HG03045 (cell line): ENCODE data around the gene OR1D2.
"Not testable (repeated sequence)": the region's sequence is repeated elsewhere in the genome, so short reads cannot be mapped to it uniquely, and the experiment has no call there.

Experiments used
- ATAC-seq: cut with Tn5 transposase; IDR thresholded peaks from one replicate; pipeline ENCODE4 v1.9.1; 2021; ENCODE audit warnings: mild to moderate bottlenecking, moderate library complexity; ENCODE audit not compliant: unreplicated experiment

The OR1D2 gene, protein sequence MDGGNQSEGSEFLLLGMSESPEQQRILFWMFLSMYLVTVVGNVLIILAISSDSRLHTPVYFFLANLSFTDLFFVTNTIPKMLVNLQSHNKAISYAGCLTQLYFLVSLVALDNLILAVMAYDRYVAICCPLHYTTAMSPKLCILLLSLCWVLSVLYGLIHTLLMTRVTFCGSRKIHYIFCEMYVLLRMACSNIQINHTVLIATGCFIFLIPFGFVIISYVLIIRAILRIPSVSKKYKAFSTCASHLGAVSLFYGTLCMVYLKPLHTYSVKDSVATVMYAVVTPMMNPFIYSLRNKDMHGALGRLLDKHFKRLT

DNA sequence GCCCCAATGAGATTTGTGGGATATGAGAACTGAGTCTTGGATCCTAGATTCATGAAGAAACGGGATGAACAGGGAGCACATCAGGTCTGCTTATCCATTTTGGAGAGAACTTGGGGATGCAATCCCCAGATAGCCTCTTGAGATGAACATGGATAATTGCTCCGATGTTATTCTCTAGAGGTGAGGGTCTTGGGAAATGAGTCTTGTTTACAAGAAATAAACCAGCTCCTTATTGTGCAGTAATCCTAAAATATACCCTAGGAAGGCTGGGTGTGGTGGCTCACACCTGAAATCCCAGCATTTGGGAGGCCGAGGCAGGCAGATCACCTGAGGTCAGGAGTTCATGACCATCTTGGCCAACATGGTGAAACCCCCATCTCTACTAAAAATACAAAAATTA is at the start of gene OR1D2:
Gene OR1D2 (minus strand): TSS at position 101 of the 400 bp plus-strand sequence. CDS start 11,426 bp downstream, outside the sequence.
- no peak for ATAC-seq

DNA sequence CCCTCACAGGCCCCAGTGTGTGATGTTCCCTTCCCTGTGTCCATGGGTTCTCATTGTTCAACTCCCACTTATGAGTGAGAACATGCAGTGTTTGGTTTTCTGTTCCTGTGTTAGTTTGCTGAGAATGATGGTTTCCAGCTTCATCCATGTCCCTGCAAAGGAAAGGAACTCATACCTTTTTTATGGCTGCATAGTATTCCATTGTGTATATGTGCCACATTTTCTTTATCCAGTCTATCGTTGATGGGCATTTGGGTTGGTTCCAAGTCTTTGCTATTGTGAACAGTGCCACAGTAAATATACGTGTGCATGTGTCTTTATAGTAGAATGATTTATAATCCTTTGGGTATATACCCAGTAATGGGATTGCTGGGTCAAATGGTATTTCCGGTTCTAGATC is 33.3 kb upstream of the OR1D2 start:
- ATAC-seq = not testable (repeated sequence)

DNA sequence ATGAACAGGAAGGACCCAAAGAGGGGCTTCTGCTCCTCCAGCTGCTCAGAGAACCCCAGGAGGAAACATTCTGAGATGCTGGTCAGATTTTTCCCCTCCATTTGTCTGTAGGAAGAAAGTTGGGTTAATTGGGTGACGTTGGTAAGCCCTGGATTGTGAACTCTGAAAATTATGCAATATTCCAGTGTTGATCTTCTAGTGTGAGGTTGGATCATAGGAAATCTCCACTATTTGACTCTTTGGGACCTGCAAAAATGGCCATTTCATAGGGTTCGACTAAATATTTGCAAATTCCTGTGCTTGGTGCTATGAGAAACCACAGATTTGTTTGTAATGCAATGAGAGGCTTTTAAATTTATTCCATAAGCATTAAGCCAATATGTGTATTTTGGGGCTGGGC is 23.2 kb upstream of the OR1D2 start, which contains the start of gene OR1G1:
Gene OR1G1 (minus strand): TSS at position 101 of the 400 bp plus-strand sequence. CDS start 0 bp downstream, at position 101.
- ATAC-seq = no peak

DNA sequence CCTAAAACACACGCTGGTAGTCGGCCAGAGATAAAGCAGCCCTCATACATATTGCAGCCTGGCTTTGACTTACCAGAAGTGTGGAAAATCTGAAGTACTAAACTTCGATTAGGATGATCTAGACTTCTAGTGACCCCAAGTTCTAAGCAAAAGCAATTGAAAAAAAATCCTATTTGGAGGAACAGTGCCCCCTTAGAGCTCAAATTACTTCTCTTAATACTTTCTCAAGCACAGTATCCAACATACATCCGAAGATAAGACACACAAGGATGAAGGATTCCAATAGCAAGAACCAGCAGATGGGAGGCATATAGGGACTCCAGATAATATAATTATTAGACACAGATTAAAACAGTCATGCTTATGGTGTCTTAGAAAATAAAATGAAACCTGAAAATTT is 30.4 kb downstream of the OR1D2 start:
- ATAC-seq = not testable (repeated sequence)

DNA sequence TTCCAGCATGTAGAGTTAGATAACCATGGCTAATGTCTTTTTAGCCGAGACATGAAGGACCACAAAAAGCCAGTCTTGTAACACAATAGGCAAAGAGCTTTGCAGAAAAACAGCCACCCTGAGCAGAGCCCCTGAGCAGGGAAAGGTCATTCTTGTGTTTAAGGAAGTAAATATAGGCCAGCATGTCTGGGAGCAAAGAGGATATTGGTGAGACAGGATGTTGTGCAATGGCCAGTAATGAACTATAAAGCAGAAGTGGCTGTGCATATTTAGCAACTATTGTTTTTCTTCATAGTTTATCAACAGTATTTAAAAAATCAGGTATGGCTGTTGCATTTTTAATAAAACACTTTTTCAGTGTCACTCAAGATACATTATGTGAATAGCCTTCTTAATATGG is 39.0 kb downstream of the OR1D2 start:
- not testable (repeated sequence) for ATAC-seq

DNA sequence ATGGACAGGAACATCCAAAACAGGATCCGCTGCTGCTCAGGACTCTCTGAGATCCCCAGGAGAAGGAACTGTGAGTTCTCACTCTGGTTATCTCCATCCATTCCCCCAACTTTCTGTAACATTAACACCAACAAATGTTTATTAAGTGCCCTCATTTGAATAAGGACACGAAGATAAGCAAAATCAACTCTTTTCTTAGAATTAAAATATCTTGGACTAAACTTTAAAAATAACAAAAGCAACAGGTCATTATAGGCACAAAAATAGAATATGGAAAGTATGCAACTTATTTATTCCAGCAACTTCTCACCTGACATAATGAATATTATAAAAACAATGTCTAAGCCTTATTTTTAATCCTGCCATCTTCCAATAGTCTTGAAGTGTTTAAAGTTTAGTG is 40.7 kb downstream of the OR1D2 start, which contains the start of gene OR1D5:
Gene OR1D5 (minus strand): TSS at position 101 of the 400 bp plus-strand sequence. CDS start 0 bp downstream, at position 101.
- not testable (repeated sequence) for ATAC-seq

DNA sequence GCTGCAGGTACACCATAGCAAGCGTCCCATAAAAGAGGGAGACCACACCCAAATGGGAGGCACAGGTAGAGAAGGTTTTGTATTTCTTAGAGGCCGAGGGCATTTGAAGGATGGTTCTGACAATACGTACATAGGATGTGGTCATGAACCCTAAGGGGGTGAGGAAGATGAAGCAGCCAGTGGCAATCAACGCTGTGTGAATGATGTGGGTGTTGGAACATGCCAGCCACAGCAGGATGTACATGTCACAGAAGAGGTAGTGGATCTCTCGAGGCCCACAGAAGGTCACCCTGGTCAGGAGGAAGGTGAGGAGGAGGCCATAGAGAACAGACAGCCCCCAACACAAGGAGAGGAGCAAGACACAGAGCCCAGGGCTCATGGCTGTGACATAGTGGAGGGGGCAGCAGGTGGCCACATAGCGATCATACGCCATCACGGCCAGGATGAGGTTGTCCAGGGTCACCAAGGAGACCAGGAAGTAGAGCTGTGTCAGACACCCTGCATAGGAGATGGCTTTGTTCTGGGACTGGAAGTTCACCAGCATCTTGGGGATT is 41.3 kb downstream of the OR1D2 start:
- ATAC-seq = not testable (repeated sequence)

DNA sequence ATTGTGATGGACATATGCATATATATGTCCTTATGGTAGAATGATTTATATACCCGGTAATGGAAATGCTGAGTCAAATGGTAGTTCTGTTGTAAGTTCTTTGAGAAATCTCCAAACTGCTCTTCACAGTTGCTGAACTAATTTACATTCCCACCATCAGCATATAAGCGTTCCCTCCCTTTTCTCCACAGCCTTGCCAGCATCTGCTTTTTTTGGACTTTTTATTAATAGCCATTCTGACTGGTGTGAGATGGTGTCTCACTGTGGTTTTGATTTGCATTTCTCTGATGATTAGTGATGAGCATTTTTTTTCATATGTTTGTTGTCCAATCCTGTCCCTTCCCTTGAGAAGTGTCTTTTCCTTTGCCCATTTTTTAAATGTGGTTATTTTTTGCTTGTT is 49.4 kb downstream of the OR1D2 start:
- ATAC-seq = not testable (repeated sequence)

DNA sequence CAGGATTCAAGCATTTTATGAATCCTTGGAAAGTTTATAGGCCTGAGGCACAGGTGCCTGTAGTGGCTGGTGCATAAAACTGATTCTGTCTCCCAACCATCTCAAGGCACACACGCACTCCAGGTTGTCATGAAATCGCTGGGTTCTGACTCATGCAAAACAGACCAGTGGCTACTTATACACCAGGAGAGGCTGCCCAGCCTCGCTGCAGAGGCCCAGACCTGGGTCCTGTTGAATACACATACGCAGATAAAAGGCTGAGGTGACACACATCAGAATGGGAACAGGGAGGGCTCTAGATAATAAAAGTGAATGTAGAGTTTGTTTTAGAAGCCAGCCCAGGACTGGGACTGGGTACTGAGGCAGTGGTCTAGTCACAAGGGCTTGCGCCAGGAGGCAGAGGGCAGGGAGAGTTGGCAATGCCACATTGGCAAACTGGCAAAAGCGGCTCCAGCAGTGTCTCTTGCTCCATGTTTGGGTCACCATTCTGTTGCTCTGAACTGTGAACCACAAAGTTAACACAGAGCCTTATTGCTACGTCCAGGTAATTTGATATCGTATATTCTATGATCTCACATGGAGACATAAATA is 54.4 kb downstream of the OR1D2 start:
- ATAC-seq = no peak

DNA sequence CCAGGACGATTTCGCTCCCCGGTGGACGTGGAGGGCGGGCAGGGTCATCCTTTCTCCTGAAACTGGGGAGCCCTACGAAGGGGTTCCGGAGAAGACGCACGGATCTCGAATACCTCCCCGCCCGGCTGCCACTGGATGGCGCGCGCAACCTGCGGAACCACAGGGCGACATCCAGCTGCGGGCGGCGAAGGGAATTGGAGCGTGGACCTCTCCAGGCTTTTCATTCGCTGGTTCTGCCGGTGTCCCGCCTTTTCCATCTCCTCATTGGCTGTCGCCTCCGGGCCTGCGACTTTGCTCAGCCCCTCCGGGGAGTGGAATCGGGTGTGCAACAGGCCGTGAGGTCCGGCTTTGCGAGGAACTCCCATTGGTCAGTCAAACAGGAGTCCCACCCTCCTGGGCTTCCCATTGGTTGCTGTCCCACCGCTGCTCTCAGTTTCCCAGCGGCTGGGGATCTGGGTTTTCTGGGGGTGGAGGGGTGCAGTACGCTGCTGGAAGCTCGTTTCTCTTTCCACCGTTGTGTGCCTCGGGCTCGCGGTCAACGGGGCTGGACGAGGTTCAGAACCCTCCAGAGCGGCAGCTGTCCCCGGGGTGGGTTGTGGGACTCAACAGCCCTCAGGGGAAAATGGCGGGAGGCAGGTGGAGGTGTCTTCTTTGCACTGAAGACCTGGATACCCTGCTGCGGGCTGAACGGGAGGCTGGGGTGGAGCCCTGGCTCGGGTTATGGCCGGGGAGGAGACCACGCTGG is 55.3 kb downstream of the OR1D2 start:
- ATAC-seq = peak; percentile 92

DNA sequence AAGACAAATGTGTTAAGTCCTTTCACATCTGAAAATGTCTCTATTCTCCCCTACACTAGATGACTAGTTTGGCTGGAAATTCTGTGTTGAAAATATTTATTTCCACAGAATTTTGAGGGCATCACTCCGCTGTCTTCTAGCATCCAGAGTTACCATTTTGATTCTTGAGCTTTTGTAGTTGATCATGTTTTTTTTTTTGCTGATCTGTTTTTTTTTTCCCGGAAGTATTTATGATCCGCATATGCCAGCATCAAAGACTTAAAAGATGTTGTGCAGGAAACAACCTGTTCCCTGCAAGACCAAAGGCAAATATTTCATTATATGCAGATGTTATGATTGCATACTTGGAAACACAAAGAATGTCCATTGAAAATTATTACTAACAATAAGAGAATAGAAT is 57.5 kb downstream of the OR1D2 start:
- ATAC-seq = no peak

DNA sequence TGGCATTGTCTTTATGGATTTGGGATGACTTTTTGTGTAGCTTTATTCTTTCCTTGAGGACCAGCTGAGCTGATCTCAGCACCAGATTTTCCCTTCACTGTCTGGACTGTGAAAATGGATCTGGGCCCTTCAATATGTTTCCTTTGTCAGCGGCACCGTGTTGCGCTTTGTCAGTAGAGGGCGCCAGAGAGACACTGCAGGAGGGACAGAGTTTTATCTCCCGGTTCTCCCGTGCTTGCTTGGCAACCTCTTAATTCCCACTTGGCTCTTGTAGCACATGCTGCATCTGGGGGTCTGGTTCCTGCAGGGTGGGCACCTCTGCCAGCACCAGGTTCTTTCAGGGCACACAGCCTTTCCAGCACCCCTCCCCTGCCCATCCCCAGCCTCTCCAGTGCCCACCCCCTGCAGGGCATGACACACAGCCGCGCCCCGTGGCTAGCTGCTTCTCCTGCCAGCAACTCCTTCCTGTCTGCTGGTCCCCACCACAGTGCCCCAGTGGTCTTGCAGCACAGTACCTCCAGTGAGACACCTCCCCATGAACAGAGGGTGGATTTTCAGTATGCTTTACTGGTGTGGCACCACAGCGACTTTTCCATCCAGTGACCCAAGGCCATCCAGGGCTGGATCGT is 60.4 kb downstream of the OR1D2 start:
- no peak for ATAC-seq

DNA sequence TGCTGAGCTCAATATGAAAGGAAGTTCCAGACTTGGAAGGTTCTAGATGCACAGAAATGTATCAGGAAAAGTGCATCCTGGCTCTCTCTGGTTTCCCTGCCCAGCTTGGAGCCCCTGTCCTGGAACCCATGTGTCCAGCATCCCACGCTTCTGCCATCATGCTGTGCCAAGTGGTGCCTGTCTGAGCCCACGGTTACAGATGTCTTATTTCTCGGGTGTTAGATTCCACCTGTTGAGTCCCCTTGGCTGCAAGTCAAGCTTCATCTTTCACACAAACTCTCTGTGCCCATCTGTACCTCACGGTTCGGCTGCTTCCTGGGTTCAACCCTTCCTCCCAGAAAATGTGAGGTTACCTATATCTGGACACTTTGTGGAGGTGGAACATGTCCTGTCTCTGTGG is 63.3 kb downstream of the OR1D2 start:
- no peak for ATAC-seq

DNA sequence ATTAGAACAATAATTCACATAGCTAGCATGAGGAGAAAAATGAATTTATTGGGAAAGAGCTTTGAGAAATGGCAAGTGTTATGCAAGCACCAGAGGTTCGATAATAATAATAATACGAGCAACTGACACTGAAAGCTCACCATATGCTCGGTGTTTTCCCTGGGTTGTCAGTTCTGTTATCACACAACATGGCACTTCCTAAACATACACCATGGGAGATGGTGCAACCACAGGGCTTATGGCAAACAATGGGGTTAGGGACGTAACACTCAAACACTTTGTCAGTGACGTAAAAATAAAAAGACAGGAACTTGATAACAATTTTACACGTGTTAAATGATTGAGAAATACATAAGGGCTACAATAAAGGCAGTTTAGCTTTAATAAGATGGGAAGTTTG is 64.5 kb downstream of the OR1D2 start:
- no peak for ATAC-seq

DNA sequence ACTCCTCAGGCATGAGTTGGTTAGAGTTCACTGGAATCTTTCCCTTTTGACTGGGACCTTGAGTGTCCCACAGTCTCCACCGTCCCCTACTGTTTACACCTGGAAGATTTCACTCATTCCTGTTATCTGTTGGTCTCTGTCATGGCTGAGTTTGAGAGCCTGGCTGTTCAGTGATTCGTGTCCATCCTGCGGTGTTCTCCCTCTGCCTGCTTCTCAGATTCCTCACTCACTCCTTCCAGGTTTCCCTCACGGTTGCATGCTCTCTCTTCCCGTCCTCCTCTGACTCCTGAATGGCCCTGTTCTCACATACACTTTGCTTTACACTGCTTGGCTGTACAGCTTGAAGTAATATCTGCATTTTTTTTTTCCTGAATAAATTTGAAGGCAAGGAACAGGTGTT is 65.3 kb downstream of the OR1D2 start:
- ATAC-seq = no peak
